Vagina (tissue), 2 donors: ENCODE results near the gene HCRTR1.

ENCODE experiments used
- CTCF ChIP-seq, 3 experiments: fragments of 450-650 bp in 2 of 3; fragments of 200-600 bp in 1 of 3; sonication (generic) in 1 of 3; IDR thresholded peaks; one replicate each; pipeline ENCODE4 v1.5.1; 2017 to 2019; ENCODE audit warnings: antibody characterized with exemption in 3 of 3, mild to moderate bottlenecking in 2 of 3, moderate library complexity in 2 of 3
- POLR2A ChIP-seq, 2 donors: fragments of 450-650 bp; IDR thresholded peaks; one replicate each; pipeline ENCODE4 v1.6.1; 2017; ENCODE audit warnings: antibody characterized with exemption in 2 of 2, mild to moderate bottlenecking in 2 of 2, moderate library complexity in 2 of 2
- POLR2AphosphoS5 ChIP-seq, 2 donors: sonication (generic); formaldehyde crosslinking; IDR thresholded peaks; one replicate each; pipeline ENCODE4 v1.9.0; 2017; ENCODE audit warnings: antibody characterized with exemption in 2 of 2, mild to moderate bottlenecking in 2 of 2, low read depth in 1 of 2; ENCODE audit not compliant: insufficient read depth in 1 of 2

- no peak for TF ChIP-seq POLR2A (IDR thresholded peaks at IDR 0.05)
- TF ChIP-seq CTCF (IDR thresholded peaks at IDR 0.05): no peak
- TF ChIP-seq POLR2AphosphoS5 (IDR thresholded peaks at IDR 0.05; ENCODE audit: insufficient read depth in 1 of 2, low read depth in 1 of 2): no peak
Measured at GRCh38 chr1:31583082-31583994, 34.2 kb upstream of the HCRTR1 start.
